Fibroblast of skin of left biceps (primary cell): ENCODE measurements around the gene SLITRK4.

Experiments used
- DNase-seq, 2 experiments: peaks; one replicate each; pipeline ENCODE4 v3.0.0-alpha.2; 2013; ENCODE audit warnings: low read depth in 2 of 2

The SLITRK4 gene, protein sequence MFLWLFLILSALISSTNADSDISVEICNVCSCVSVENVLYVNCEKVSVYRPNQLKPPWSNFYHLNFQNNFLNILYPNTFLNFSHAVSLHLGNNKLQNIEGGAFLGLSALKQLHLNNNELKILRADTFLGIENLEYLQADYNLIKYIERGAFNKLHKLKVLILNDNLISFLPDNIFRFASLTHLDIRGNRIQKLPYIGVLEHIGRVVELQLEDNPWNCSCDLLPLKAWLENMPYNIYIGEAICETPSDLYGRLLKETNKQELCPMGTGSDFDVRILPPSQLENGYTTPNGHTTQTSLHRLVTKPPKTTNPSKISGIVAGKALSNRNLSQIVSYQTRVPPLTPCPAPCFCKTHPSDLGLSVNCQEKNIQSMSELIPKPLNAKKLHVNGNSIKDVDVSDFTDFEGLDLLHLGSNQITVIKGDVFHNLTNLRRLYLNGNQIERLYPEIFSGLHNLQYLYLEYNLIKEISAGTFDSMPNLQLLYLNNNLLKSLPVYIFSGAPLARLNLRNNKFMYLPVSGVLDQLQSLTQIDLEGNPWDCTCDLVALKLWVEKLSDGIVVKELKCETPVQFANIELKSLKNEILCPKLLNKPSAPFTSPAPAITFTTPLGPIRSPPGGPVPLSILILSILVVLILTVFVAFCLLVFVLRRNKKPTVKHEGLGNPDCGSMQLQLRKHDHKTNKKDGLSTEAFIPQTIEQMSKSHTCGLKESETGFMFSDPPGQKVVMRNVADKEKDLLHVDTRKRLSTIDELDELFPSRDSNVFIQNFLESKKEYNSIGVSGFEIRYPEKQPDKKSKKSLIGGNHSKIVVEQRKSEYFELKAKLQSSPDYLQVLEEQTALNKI

DNA sequence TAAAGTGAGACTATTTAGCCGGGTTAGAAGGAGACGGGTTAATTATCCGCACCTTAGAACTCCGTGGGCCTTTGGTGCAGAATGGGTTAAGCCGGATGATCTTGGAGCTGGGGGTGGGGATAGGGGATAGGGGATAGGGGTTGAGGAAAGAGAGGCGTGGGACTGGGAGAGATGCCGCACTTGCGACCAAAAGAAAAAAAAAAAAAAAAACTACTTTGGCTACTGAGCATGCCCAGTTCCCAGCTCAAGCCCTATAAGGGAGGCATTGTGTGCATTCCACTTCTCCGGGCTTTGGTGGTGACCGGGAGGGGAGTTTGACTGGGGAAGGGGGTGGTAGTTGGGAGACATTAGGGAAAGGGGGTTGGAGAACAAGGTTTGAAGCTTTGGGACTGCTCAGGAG, at the start of gene SLITRK4:
TSS of gene SLITRK4 (minus strand) at position 187 of the 400 bp plus-strand sequence. CDS start 4,993 bp downstream, outside the sequence.
- DNase-seq: no peak

DNA sequence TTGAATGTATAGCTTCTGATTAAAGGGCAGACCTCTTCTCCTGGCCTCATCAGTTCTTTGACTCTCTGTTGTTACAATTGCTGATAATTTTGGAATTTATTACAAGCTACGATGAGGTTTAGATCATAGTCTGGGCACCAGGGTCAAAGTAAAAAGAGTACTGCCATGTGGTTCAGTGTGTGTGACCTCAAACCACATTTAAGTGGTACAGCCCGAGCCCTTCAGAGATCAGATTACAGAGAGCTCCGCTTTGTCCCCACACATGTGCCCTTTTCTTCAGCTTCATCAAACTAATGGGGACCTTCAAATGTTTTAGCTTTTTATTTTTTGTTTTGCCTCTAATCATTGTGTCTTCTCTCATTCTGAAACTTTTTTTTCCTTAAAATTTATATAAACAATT, 47.6 kb upstream of the SLITRK4 start:
- DNase-seq: no peak

DNA sequence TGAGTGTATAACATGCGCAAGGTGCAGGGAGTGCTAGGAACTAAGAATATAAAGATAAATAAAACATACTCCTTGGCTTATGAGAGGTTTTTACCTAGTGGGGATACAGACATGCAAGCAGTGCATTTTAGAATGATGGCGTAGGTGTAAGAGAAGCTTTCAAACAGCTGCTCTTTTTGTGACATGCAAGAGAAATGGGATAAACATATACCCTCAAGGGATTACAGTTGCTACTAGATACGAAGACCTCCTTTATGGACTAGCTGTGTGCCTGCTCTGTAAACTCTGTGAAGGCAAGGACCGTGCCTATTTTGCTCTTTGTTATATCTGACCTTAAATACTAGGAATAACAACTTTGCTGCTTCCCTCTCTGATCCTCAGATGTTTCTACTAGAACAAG, 39.0 kb upstream of the SLITRK4 start:
- no peak for DNase-seq

DNA sequence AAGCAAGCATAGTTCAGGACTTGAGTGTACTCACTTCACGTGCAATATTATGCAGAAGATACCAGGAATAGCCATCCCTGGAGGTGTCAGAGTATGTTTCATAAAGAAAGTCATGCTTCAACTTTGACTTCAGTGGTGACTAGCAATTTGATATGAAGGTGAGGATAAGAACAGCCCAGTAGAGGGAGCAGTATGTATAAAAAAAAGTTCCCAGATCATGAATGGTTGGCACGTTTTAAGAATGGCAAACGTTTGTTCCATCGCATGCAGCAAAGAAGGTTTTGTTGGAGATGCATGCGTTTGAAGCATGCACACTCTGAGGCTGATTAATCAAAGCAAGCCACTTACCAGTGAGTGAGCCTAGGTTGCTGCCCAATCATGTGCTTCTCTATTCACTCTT, 33.5 kb upstream of the SLITRK4 start:
- DNase-seq: no peak

DNA sequence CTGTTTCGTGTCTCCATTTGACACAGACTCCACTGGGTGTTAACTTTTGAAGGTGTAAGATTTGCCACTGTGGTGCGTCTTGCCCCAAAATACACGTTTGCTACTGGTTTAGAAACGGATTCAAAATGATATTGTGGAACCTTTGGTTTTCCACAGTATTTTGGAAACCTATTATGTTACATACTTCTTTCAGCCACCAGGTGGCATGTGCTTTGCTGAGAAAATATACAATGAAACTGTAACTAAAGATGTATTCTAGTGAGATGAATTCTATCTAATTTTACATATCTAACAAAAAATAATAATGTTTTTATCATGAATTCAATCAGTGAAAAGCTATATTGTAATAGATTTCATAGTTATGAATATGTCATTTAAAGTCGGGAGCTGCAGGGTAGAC, 28.4 kb upstream of the SLITRK4 start:
- no peak for DNase-seq

DNA sequence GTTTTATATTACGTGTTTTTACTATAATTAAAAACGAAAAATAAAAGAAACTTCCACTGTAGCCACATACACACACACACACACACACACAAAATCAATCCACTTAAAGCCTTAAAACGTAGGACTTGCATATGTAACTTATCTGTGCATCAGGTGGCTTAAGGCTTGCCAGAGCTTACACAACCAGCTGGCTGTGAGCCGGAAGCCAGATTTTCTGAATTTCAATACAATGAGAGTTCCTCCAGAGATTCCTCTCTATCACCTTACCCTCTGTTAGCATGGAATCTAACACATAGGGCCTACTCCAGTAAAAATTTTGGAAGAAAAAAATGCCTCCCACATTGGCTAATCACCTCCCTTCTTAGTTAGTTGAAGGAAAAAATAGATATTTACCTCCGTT, 27.9 kb upstream of the SLITRK4 start:
- no peak for DNase-seq

DNA sequence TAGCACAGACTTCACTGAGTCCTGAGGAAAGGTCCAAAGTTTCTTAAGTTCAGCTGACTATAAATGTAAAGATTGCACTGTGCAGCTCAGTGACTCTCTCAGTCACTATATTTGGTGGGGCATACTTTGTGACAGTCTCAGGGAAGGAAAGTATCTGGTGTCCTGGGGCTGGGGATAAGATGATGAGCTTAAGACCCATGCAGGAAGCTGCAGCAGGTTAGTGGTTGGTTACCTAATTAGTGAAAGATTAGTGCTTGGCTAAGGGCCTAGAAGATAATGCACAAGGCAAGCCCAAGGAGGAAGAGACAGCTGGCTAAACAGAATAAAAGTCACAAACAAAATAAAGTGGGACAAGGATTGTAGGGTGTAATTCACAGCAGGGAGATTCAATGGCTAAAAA, 25.4 kb upstream of the SLITRK4 start:
- no peak for DNase-seq

DNA sequence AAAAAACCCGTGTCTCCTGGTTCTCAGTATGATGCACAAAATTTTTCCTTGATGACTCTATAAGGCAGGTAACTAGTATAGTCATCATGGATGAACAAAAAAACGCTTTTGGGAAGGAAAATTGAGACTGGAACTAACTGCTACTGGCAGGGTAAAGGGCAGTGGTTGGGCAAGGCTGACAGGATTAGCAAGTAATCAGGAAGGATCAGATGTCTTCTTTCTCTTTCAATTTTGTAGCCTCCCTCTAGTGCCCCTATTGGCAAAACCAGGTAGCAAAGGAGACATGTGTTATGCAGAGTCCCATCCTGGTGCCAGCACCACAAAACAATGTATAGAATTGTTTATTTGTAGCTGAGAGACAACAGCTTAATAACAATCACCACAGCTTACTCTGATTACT, 12.8 kb upstream of the SLITRK4 start:
- no peak for DNase-seq

DNA sequence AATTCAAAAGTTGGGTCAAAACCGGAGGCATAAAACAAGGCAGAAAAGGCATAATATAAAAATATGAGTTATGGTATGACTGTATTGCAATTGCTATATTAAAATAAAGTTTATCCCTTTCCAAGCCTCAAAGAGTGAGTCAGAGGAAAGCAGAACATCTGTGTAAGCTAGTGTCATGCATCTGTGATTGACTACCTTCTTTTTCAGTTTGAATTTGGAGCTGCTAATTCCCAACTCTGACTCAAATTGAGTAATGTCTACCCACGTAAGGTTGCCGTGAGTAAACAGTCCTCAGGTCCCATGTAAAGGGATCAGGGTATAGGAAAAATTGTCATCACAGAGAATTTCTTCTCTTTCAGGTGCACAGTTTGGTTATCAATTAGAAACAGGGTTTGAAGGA, 6.5 kb upstream of the SLITRK4 start:
- DNase-seq: no peak

DNA sequence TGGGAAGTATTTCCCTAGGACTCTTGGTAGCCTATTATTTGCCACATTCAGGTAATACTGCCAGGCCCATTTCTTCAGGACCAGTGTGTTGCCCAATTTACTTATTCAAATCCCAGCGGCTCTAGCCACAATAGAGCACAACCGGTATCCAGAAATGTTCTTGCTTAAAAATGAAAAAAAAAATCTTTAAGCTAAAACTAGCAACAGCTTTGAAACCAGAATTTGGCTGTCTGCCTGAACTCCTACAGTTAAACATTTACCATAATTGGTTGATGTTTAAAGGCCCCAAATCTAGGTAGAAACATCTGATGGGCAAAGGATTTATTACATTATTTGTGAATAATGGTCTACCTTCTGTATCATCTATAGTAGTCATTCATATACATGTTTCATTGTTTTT, 930 bp upstream of the SLITRK4 start:
- DNase-seq: no peak

DNA sequence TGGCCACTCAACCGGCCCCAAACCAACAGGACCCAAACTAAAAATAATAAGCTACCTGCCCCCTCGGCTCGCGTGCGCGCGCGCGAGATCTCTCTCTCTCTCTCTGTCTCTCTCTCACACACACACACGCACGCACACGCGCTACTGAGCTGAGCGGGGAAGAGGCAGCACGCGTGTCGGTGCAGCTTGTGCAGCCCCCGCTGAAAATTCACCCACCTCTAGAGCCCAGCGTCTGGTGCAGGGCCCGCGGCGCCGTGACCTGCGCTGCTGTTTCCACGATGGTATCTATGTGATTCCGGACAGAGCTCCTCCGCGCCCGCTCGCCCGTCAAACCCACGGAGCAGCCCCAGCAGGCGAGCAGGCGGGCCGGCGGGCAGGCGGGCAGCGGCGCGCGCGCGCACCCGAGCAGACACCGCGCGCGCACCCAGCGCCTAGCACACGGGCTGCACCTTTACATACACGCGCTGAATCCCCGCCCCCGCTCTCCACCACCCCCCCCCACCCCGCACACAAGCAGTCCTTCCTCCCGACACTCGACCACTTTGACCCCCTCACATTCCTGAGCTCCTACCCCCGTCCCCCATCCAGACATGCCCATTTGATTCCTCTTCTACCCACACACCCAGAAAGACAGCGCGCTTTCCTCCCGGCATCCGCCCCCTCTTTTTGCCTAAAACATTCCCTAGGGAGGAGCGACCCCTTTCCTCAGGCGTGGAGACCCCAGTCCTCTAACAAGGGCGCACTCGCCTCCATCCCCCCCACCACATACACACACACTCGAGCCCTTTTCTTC, 1.0 kb downstream of the SLITRK4 start:
- DNase-seq: no peak

DNA sequence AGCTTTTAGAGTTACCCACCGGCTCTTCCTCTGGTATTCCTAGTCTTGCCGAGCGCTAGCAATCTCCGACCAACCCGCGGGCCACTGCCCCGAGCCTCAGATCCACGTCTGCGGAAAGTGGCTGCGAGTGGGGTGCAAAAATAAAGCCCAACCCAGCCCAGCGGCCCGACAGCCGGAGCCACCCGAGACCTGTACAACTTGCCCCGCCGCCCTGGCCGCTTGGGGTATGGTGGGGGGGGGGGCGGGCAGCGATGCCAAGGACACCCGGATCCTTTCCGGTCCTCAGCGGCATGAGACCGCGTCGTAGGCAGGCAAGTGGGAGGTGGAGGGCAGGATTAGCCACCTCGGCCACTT, 1.6 kb downstream of the SLITRK4 start:
- DNase-seq: no peak

DNA sequence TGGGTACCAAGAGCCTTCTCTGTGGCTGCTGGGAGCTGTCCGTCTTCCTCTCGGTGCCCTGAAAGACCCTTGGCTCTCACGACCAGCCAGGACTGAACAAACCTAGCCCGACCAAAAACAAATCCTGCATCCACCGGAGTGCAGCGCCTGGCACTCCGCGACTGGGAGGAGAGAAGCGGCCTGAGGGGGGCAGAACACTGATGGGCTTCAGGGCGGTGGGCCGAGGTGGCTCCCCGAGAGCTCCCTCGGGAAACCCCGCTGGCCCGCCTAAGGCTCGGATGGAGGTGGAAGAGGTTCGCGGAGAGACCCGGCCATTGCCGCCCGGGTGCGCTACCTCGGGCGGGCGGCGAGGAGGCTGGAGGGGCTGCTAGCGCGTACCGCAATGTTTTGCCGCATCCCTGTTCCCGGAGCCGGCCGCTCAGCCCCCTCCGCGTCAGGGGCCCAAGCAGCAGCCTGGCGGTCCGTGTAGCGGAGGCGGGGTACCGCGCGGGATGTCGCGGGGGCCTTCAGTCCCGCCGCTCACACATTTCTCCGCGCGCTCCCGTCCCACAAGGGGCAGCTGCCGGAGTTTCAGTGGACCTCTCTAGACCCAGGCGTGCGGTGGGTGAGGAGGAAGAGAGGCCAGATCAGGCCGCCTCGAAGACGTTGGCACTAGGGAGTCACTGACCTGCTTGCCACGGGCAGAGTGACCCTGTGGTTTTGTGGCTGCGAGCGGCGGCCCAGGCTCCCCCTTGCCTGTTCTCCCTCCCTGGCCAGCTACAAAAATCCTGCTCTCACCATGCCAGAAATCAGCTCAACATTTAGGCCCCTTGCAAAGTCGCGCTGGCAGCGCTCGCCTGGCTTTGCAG, 2.2 kb downstream of the SLITRK4 start:
- DNase-seq: no peak

DNA sequence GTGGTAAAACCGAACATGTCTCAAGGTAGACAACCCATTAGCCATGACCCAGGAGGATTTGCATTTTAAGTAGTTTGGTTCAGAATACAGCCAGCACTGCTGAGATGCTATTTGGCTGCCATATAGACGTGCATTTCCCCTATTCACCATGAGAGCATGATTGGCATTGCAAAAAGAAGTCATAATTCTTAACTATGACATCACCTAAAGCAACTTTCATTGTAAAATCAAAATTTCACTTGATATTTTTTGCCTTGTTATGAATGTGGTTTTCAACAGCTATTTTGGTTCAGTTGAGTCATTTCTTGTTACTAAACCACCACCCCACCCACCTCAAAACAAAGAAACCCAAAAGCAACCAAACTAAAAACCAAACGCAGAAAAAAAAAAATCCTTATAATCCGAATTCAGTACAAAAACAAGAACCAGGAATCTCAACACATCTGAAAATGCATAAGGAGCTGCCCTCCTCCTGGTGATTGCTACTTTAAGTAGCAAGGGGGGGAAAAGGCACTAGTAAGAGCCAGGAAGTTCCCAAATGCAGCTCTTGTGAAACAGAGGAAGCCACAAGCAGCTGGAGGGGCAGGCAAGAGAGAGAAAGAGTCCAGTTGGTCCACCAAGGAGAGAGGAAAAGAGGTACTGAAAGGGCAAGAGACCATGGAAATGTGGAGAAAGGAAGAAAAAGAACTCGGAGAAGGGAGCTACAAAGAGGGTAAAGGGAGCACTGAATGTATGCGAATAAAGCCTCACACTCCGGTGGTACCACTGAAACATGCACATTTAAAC, 3.1 kb downstream of the SLITRK4 start:
- no peak for DNase-seq

DNA sequence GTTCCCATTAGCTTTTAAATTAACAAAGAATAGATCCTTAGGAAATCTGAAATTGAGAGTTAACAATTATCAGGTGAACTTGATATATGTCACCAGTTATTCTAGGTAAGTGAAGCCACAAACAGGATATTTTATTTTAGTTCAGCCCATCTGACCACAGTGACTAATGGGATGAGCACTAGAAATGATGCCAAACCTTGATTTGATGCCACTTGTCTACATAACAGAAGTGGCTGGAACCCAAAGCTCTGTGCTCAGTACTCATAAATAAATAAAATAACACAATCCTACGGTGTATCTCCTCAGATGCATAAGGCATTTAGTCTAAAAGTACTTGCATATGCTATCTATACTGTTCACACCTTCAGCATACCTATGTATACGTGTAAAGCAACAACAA, 12.2 kb downstream of the SLITRK4 start:
- no peak for DNase-seq

DNA sequence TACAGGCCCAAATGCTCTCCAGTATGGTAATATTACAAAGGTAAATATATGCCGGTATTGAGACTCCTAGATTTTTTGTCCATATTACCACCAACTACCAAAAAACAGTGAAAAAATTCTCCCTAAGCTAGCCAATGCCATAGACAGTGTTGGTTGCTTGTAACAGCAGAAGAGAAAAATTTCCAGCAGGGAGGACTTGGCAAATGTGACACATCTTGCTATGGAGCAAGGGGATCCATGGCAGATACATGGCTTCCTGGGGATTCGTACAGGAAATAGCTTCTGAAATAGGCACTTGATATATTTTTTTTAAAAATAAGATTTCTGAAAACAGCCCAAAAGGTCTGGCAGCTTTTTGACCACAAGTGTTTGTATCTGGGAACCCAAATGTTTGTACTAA, 14.6 kb downstream of the SLITRK4 start:
- DNase-seq: no peak

DNA sequence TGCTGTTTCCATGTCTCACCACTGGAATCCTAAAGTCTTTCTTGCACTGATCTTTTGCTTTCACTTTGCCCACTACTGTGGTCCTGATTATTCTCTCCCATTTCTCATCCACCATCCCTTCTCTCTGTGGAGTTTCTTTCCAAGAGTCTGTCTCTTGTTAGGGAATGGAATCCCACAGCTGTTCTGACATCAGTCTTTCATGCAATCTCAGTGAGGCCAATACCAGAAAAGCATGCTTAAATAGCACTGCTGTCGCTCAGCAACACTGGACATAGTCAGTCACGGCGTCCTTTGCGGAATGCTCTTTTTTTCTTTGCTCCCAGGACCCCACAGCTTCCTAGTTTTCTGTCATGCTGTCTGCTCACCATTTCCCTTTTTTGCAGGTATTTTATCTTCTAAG, 20.1 kb downstream of the SLITRK4 start:
- no peak for DNase-seq

DNA sequence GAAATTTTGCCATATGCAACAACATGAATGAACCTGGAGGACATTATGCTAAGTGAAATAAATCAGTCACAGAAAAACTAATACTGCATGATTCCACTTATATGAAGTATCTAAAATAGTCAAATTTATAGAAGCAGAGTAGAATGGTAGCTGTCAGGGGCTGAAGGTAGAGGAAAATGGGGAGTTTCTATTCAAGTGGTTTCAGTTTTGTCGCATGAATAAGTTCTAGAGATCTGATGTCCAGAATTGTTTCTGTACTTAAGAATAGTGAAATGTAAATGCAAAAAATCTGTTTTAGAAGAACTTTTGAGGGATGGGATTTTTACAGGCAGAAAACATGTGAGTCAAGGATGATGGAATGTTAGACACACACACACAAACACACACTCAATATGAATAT, 34.1 kb downstream of the SLITRK4 start:
- DNase-seq: no peak

DNA sequence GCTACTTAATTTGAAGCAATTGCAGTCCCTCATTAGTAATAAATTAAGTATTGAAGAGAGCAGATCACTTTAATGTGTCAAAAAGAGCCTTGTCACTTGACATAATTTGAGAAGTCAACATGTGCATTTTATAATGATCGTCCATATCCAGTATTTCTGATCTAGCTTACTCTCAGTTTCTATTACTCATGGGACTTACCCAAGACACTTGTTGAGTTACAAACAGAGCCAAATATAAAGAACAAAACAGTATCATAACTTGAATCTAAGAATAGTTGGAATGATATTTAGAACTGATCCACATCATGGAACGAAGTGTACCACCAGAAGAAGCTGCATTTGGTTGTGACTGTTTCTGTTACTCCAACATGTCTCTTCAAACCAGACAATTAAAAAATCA, 54.7 kb downstream of the SLITRK4 start:
- no peak for DNase-seq

DNA sequence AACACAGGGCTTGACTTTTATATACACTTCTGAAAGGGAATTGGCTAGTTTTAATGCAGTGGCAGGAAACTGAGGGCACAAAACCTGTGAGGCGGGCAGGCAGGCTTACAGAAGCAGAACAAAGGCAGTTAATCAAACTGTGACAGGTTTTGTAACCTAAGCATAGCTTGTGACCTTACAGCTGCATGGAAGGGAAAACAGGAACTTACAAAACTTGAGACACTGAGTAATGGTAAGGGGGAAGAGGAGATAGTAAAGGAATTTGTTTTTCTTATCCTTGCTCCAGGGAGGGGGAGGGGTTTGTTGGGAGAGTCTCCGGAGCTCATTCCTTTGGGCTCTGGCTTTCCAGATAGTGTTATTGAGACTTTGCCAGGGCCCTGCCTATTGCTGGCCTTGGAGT, 55.6 kb downstream of the SLITRK4 start:
- no peak for DNase-seq
